Loucy (cell line): Measurements from ENCODE around the gene LMAN2L.

Experiments used
- H2AFZ ChIP-seq: fragments of 200-600 bp; sonication (generic); 2 replicates; pipeline ENCODE4 v1.6.0; 2016; ENCODE audit warnings: antibody characterized with exemption, mild to moderate bottlenecking, low read length, moderate library complexity
- H3F3A ChIP-seq: fragments of 200-600 bp; 2 replicates; pipeline ENCODE4 v1.6.0; 2016; ENCODE audit warnings: antibody characterized with exemption, low read depth, mild to moderate bottlenecking
- H3K27me3 ChIP-seq: fragments of 200-600 bp; sonication (generic); 2 replicates; pipeline ENCODE4 v1.6.1; 2014; ENCODE audit warnings: low read length, mild to moderate bottlenecking; ENCODE audit not compliant: insufficient read depth, poor library complexity, severe bottlenecking
- H3K36me3 ChIP-seq: fragments of 200-600 bp; sonication (generic); 2 replicates; pipeline ENCODE4 v1.6.1; 2016; ENCODE audit warnings: low read length; ENCODE audit not compliant: insufficient read depth
- H3K4me1 ChIP-seq: fragments of 200-600 bp; sonication (generic); 2 replicates; pipeline ENCODE4 v1.5.1; 2014; ENCODE audit warnings: low read length, mild to moderate bottlenecking; ENCODE audit not compliant: insufficient read depth, poor library complexity, severe bottlenecking
- H3K4me2 ChIP-seq: fragments of 200-600 bp; sonication (generic); 2 replicates; pipeline ENCODE4 v1.6.0; 2014; ENCODE audit warnings: antibody characterized with exemption, low read length, low read depth, mild to moderate bottlenecking; ENCODE audit not compliant: poor library complexity, severe bottlenecking
- H3K4me3 ChIP-seq: fragments of 200-600 bp; sonication (generic); 2 replicates; pipeline ENCODE4 v1.5.1; 2014; ENCODE audit warnings: low read length, mild to moderate bottlenecking, mixed read lengths; ENCODE audit not compliant: poor library complexity, severe bottlenecking
- H3K79me2 ChIP-seq: fragments of 200-600 bp; sonication (generic); 2 replicates; pipeline ENCODE4 v1.6.1; 2014; ENCODE audit warnings: low read length; ENCODE audit not compliant: insufficient read depth
- H3K9ac ChIP-seq: fragments of 200-600 bp; sonication (generic); 2 replicates; pipeline ENCODE4 v1.6.0; 2014; ENCODE audit warnings: mild to moderate bottlenecking, low read depth, low read length, moderate library complexity; ENCODE audit not compliant: poor library complexity, severe bottlenecking
- H3K9me2 ChIP-seq: fragments of 200-600 bp; sonication (generic); replicated peaks from 2 replicates; pipeline ENCODE4 v1.6.1; 2016; ENCODE audit warnings: low read depth, low read length, mixed read lengths
- H3K9me3 ChIP-seq: fragments of 200-600 bp; sonication (generic); 2 replicates; pipeline ENCODE4 v1.6.1; 2014; ENCODE audit warnings: mild to moderate bottlenecking, antibody characterized with exemption, low read length, low read depth; ENCODE audit not compliant: insufficient read depth
- H4K20me1 ChIP-seq: fragments of 200-600 bp; sonication (generic); 2 replicates; pipeline ENCODE4 v1.6.0; 2014; ENCODE audit warnings: antibody characterized with exemption, low read length, mild to moderate bottlenecking; ENCODE audit not compliant: insufficient read depth, poor library complexity, severe bottlenecking
- EZH2phosphoT487 ChIP-seq: fragments of 200-600 bp; IDR thresholded peaks from 2 replicates; pipeline ENCODE4 v1.6.1; 2018; ENCODE audit warnings: antibody characterized with exemption, mild to moderate bottlenecking, moderate library complexity, borderline replicate concordance
- TF ChIP-seq, protein P1 (sequence below): fragments of 200-600 bp; sonication (generic); conservative IDR thresholded peaks from 2 replicates; pipeline ENCODE4 v1.5.1; 2014; ENCODE audit warnings: mild to moderate bottlenecking, antibody characterized with exemption, low read length

Gene LMAN2L

DNA sequence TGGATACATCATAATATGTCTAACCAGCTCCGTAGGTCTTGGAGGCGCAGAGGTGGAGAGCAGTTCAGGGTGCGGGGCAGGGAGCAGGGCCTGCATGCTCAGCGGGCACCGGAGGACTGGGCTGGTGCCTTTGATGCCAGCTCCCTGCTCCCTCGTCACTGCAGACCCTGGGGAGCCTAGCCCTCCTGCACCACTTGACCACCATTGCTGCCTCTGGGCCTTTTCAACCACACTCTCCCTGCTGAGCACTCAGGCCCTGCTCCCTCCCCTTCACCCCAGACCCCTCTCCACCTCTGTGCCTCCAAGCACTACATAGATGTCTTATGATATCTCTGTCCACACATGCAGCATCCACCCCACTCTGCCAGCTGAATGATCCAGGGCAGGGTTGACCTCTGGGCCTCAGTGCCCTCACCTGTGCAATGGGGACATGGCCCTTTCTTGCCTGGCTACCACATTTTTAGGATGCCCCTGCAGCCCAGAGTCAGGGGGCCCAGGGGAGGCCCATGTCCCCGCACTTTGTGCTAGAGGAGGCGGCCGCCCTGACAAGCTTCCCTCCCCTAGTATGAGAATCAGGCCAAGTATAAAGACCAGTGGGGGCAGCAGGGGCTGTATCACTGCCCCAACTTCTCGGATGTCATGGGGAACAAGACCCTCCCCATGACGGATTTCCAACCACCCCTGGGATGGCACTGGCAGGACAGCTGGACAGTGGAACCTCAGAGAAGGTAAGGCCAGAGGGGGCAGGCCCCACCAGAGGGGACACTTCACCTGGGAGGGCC lies 51.0 kb downstream of the LMAN2L start:
- Histone ChIP-seq H3K4me1 (no peaks in the 10 kb centered on the region), H3K9ac (no peak overlapping the region), H3K4me3 (no peak overlapping the region), H2AFZ (no peak overlapping the region), H3K9me2 (no peaks in the 10 kb centered on the region), H4K20me1 (no peaks in the 10 kb centered on the region), H3K9me3 (no peaks in the 10 kb centered on the region), H3K79me2 (no peaks in the 10 kb centered on the region), H3K27me3 (no peaks in the 10 kb centered on the region), H3K4me2 (no peak overlapping the region), H3F3A (no peaks in the 10 kb centered on the region), H3K36me3 (no peaks in the 10 kb centered on the region)
- TF ChIP-seq EZH2phosphoT487, result no peak
- TF ChIP-seq, protein P1, sequence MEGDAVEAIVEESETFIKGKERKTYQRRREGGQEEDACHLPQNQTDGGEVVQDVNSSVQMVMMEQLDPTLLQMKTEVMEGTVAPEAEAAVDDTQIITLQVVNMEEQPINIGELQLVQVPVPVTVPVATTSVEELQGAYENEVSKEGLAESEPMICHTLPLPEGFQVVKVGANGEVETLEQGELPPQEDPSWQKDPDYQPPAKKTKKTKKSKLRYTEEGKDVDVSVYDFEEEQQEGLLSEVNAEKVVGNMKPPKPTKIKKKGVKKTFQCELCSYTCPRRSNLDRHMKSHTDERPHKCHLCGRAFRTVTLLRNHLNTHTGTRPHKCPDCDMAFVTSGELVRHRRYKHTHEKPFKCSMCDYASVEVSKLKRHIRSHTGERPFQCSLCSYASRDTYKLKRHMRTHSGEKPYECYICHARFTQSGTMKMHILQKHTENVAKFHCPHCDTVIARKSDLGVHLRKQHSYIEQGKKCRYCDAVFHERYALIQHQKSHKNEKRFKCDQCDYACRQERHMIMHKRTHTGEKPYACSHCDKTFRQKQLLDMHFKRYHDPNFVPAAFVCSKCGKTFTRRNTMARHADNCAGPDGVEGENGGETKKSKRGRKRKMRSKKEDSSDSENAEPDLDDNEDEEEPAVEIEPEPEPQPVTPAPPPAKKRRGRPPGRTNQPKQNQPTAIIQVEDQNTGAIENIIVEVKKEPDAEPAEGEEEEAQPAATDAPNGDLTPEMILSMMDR, result no peak

DNA sequence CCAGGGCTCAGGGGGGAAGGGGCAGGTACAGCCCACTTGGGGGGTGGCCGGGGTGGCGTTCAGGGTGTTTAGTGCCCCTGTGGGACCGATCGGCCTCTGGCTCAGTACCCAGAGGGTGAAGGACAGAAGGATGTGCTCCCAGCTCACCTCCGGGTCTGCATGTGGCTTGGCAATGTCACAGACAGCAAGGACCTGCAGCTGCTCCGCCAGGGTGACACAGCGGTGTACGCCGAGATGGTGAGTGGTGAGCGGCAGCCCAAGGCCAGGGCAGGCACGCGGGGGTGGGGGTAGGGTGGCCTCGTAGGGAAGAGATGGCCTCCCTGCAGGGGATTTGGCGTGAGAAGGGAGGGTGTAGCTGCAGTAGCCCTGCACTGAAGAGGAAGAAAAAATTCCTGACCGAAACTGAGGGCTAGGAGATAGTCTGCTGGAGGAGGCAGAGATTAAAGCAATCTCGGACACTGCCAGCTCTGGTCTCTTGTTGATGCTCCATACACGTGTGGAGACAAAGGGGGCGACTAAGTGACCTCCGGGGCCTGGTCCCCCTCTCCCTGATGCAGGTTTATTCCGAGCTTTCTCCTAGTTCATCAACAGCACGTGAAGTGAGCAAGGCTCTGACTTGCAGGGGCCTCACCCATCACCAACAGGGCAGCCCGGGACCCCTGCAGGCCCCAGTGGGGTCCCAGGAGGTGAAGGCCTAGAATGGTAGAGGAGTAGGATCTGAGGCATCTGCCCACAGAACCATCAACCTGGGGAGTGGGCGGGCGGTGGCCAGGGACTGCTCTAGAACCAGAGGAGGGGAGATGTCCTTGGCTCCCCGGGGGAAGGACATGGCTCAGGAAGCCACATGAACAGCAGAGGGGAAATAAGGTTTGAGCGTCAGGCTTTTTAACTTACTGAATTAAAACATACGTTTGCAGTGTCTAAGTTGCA lies 51.9 kb downstream of the LMAN2L start:
- no peaks in the 10 kb centered on the region for H3K27me3 ChIP-seq
- no peak overlapping the region for H2AFZ ChIP-seq
- no peak for TF ChIP-seq EZH2phosphoT487
- H3K9me3 ChIP-seq, result no peaks in the 10 kb centered on the region
- no peak overlapping the region for H3K4me3 ChIP-seq
- H3K4me2 ChIP-seq, result no peak overlapping the region
- H3K9me2 ChIP-seq, result no peaks in the 10 kb centered on the region
- no peaks in the 10 kb centered on the region for H3K4me1 ChIP-seq
- H3K36me3 ChIP-seq, result no peaks in the 10 kb centered on the region
- no peaks in the 10 kb centered on the region for H3K79me2 ChIP-seq
- H3F3A ChIP-seq, result no peaks in the 10 kb centered on the region
- no peak overlapping the region for H3K9ac ChIP-seq
- H4K20me1 ChIP-seq, result no peaks in the 10 kb centered on the region

DNA sequence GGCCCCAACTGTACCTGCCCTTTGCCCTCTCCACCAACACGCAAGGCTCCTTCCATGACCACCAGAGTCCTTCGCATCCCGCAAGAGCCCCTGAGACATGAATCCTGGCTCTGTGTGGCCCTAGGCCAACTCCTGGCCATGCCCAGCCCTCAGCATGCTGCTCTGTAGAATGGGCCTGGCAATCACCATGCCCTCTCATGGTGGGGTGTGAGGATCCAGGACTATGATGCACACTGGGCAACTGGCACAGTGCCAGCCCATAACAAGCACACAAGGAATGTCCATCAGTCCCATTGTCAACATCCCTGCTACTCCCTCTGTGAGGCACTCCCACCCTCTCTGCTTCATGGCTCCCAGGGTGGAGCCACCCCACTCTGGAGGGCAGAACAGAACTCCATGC lies 52.6 kb downstream of the LMAN2L start:
- Histone ChIP-seq H3K4me2 (no peak overlapping the region), H4K20me1 (no peaks in the 10 kb centered on the region), H3K4me1 (no peaks in the 10 kb centered on the region), H3K27me3 (no peaks in the 10 kb centered on the region), H3K4me3 (no peak overlapping the region), H2AFZ (no peak overlapping the region), H3K9me2 (no peaks in the 10 kb centered on the region), H3F3A (no peaks in the 10 kb centered on the region), H3K9me3 (no peaks in the 10 kb centered on the region), H3K79me2 (no peaks in the 10 kb centered on the region), H3K9ac (no peak overlapping the region), H3K36me3 (no peaks in the 10 kb centered on the region)
- TF ChIP-seq EZH2phosphoT487, result no peak
- TF ChIP-seq, protein P1, result no peak
